ENCODE results near the gene SGCG. TPM values are rescaled to one million over a fixed set of nuclear protein-coding genes. Genes with fewer than 3 reads are reported as not detected.

SGCG gene
- total and polyA plus RNA-seq, 2 of the 4 experiments (the other 2 are of a cell fraction) = under 0.01 TPM; not detected in 1

GRCh38 chr13:23339225-23339624 is 158.4 kb downstream of the SGCG start:
- no peak overlapping the region for H2AK9ac ChIP-seq (replicated peaks; ENCODE audit: low read depth, low read length, poor library complexity)
- H3K4me1 ChIP-seq (ENCODE audit: control insufficient read depth, insufficient read depth, low read length) = no peaks in the 10 kb centered on the region
- no peaks in the 10 kb centered on the region for H4K20me1 ChIP-seq (ENCODE audit: insufficient read depth, low read length)
- CTCF ChIA-PET = no interaction called here
- H2AK5ac ChIP-seq (ENCODE audit: low read depth, low read length) = no peak overlapping the region
- H3K23ac ChIP-seq (ENCODE audit: low read depth, low read length) = no peak overlapping the region
- H3K9me3 ChIP-seq (ENCODE audit: control insufficient read depth, insufficient read depth, low read length) = peaks cover 4% of the 10 kb centered on the region
- H3K36me3 ChIP-seq (ENCODE audit: control insufficient read depth, insufficient read depth, low read length) = peaks cover 37% of the 10 kb centered on the region
- H4K91ac ChIP-seq (ENCODE audit: insufficient read depth, low read depth, low read length) = no peak overlapping the region
- H2BK5ac ChIP-seq (ENCODE audit: low read depth, low read length, poor library complexity, severe bottlenecking) = no peak overlapping the region
- H4K5ac ChIP-seq (ENCODE audit: low read depth, low read length) = no peak overlapping the region
- peaks cover 12 to 18% of the 10 kb centered on the region in 2 experiments for H3K79me1 ChIP-seq (ENCODE audit: low read depth in 1 of 2, low read length in 2 of 2)
- peak; percentile 63 for TF ChIP-seq MAFK (IDR thresholded peaks at IDR 0.05; ENCODE audit: low read depth, low read length)
- TF ChIP-seq ELK1 (IDR thresholded peaks at IDR 0.05; ENCODE audit: borderline replicate concordance, low read depth, low read length) = no peak
- no peak overlapping the region for H2AFZ ChIP-seq (replicated peaks; ENCODE audit: low read length, poor library complexity)
- no CpG with 5 or more reads among the region's 1 CpG for WGBS, 2 experiments (ENCODE audit: extremely low coverage in 2 of 2, insufficient read length in 1 of 2)
- intact Hi-C loops (cut with micrococcal nuclease) (no loop called here), dilution Hi-C loops (cut with HindIII; ENCODE audit: low sequenced_read_pairs, unreplicated experiment) (no loop called here), in situ Hi-C loops (cut with MboI; ENCODE audit: low sequenced_read_pairs) (no loop called here)
- H3K18ac ChIP-seq (ENCODE audit: low read depth, low read length) = no peak overlapping the region
- H2BK15ac ChIP-seq (ENCODE audit: low read depth, low read length) = no peak overlapping the region
- H2BK20ac ChIP-seq (ENCODE audit: low read depth, low read length) = no peak overlapping the region
- H3K9me1 ChIP-seq (ENCODE audit: insufficient read depth, low read length) = no peaks in the 10 kb centered on the region
- no peak overlapping the region for H3K14ac ChIP-seq (replicated peaks; ENCODE audit: low read depth, low read length)
- no peak overlapping the region for H3K4me3 ChIP-seq (ENCODE audit: insufficient read depth, low read depth, low read length)
- BruUV-seq (replicated peaks) = no TSS peak
- DNase-seq = no peak
- no peak overlapping the region for H2BK120ac ChIP-seq (ENCODE audit: low read depth, low read length)
- no peak overlapping the region for H3K56ac ChIP-seq (ENCODE audit: extremely low read depth, insufficient read depth, low read length)
- no peak overlapping the region for H3K9ac ChIP-seq (ENCODE audit: low read depth, low read length)
- no peaks in the 10 kb centered on the region for H3K27me3 ChIP-seq (ENCODE audit: control insufficient read depth, insufficient read depth, low read length)
- H3K4me2 ChIP-seq (ENCODE audit: low read depth, low read length) = no peak overlapping the region
- no peak overlapping the region for H3K4ac ChIP-seq (ENCODE audit: low read depth, low read length)
- H3K27ac ChIP-seq (ENCODE audit: insufficient read depth, low read length) = no peak overlapping the region
- no peak for ATAC-seq (ENCODE audit: low read depth)
- H4K8ac ChIP-seq (ENCODE audit: low read depth in 2 of 2, low read length in 2 of 2) = no peak overlapping the region
- POLR2A ChIA-PET (ENCODE audit: unreplicated experiment) = no interaction called here
